Lower lobe of right lung (tissue), 2 donors: ENCODE results near the gene TNK1. TPM values are rescaled to one million over a fixed set of nuclear protein-coding genes. Genes with fewer than 3 reads are reported as not detected.

ENCODE experiments used
- ATAC-seq, 2 donors: fragments of 200-7000 bp; cut with Tn5 transposase; one replicate each; pipeline ENCODE4 v1.9.1; 2020 to 2022; ENCODE audit warnings: mild to moderate bottlenecking in 2 of 2, moderate library complexity in 2 of 2
- DNase-seq: peaks from one replicate; pipeline ENCODE4 v3.0.0-alpha.2; 2020
- H3K27ac ChIP-seq: fragments of 200-600 bp; one replicate; pipeline ENCODE4 v1.8.0; 2022
- H3K27me3 ChIP-seq: fragments of 200-600 bp; one replicate; pipeline ENCODE4 v1.8.0; 2022; ENCODE audit warnings: low read depth
- H3K36me3 ChIP-seq: fragments of 200-600 bp; one replicate; pipeline ENCODE4 v1.8.0; 2022; ENCODE audit warnings: mild to moderate bottlenecking
- H3K4me1 ChIP-seq: fragments of 200-600 bp; one replicate; pipeline ENCODE4 v1.8.0; 2022
- H3K4me3 ChIP-seq: fragments of 200-600 bp; one replicate; pipeline ENCODE4 v1.8.0; 2022; ENCODE audit warnings: mild to moderate bottlenecking
- H3K9me3 ChIP-seq: fragments of 200-600 bp; one replicate; pipeline ENCODE4 v1.8.0; 2022
- CTCF ChIP-seq: fragments of 200-600 bp; IDR thresholded peaks from one replicate; pipeline ENCODE4 v1.8.0; 2022; ENCODE audit warnings: antibody characterized with exemption, mild to moderate bottlenecking
- intact Hi-C: fragments of 100-400 bp; cut with DNase I; formaldehyde crosslinking; loops from one replicate; pipeline ENCODE4 v1.11.0; 2022
- total RNA-seq: library from RNA; stranded (reverse); fragmentation: NEBNext Ultra II Directional; extraction: Animal tissue kit (Norgen Biotek cat#: 25700); gene quantifications from one replicate; pipeline ENCODE4 v1.2.1, GENCODE V29; 2021
- donor health status: DM: no; HTN: yes; CAD: no; lungs with severe emphysema.

TNK1 gene
- total RNA-seq, 1 donor from 2014 or later, result 4.1 TPM

GRCh38 chr17:7348478-7349242 is 32.2 kb upstream of the TNK1 start:
- Histone ChIP-seq H3K4me3 (no peak overlapping the region), H3K27me3 (no peaks in the 10 kb centered on the region), H3K9me3 (no peaks in the 10 kb centered on the region), H3K4me1 (peaks cover 35% of the 10 kb centered on the region), H3K27ac (no peak overlapping the region), H3K36me3 (no peaks in the 10 kb centered on the region)
- ATAC-seq (no peak), DNase-seq (no peak)
- TF ChIP-seq CTCF, result no peak
- intact Hi-C loops, result no loop called here

DNA sequence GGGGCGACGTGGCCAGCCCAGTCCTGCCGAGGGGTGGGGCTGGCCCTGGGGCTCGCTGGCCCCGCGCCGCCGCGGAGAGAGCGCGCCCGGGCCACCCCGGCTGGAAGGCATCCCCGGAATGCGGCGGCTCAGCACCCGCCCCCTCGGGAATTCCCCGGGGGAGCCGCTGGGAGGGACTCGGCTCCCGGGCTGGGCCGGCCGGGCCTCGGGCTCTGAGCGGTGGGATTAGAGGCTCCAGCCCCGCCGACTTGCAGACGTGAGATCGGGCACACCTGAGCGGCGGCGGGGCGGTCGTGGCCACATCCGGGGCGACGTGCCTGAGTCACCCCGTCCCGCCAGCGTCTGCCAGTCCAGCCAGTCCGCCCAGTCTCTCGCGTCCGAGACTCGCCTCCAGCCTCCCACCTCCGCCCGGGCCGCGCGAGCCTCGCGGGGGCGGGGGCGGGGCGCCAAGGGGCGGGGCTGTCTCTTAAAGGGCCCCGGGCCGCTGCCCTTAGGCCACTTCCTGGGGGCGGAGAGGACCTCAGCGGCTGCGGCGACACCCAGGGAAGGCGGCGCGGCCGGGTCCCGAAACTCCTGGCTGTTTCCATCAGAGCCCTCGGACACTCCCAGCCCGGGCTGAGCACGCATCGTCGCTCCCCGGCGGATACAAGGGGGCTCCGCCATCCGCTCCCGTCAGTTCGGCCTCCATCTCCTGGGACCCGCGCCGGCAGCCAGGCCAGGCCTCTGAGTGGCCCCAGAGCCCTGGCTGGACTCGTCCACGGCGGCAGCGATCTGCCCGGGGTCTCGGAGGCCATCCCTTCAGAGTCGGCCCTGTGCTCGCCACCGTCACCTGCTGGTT is 29.0 kb upstream of the TNK1 start, which contains the start of gene KCTD11:
TSS of gene KCTD11 (plus strand) at position 498 of the 838 bp plus-strand sequence.
- H3K4me1 ChIP-seq, result peaks cover 57% of the 10 kb centered on the region
- DNase-seq, result peak; percentile 95
- intact Hi-C loops, result no loop called here

DNA sequence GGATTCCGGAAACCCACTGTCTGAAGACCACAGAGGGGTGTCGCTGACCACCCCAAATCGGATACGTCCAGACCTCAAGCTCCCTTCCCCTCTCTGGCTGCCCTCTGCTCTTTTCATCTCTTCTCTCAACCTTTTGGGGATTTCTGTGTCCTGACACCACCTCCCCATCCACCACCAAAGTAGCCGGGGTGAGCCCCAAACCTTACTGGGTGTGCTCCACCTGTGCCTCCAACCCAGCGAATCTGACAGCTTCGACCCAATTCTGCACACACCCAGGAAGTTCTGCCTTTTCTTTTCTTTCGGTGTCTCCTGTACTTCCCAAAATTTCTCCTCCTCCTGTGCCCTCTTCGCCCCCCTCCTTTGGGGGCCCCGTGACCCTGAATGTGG is 28.4 kb upstream of the TNK1 start:
- no peaks in the 10 kb centered on the region for H3K27me3 ChIP-seq
- H3K27ac ChIP-seq, result peak overlapping the region; percentile 96
- H3K4me1 ChIP-seq, result peaks cover 57% of the 10 kb centered on the region
- H3K9me3 ChIP-seq, result no peaks in the 10 kb centered on the region
- peak; percentile 43 for TF ChIP-seq CTCF
- DNase-seq (no peak), ATAC-seq (no peak)
- intact Hi-C loops, result no loop called here
- H3K4me3 ChIP-seq, result peak overlapping the region; percentile 87
- H3K36me3 ChIP-seq, result no peaks in the 10 kb centered on the region

More for the DNA sequence above, 29.0 kb upstream of the TNK1 start, which contains the start of gene KCTD11:
- Histone ChIP-seq H3K27ac (peak within 1 kb of the TSS; percentile 96), H3K36me3 (no peaks in the 10 kb centered on the region), H3K4me3 (peak within 1 kb of the TSS; percentile 87), H3K9me3 (no peaks in the 10 kb centered on the region), H3K27me3 (no peaks in the 10 kb centered on the region)
- ATAC-seq, result peak; percentile 88 to 89
- no peak for TF ChIP-seq CTCF

GRCh38 chr17:7352910-7353635 is 27.8 kb upstream of the TNK1 start:
- Histone ChIP-seq H3K27me3 (no peaks in the 10 kb centered on the region), H3K9me3 (no peaks in the 10 kb centered on the region), H3K4me3 (peak overlapping the region; percentile 87), H3K4me1 (peaks cover 57% of the 10 kb centered on the region), H3K36me3 (no peaks in the 10 kb centered on the region), H3K27ac (peak overlapping the region; percentile 96)
- intact Hi-C loops, result no loop called here
- no peak for TF ChIP-seq CTCF
- no peak for ATAC-seq
- no peak for DNase-seq

- H3K4me3 ChIP-seq, result no peak overlapping the region
- H3K36me3 ChIP-seq, result no peaks in the 10 kb centered on the region
- intact Hi-C loops, result no loop called here
- H3K9me3 ChIP-seq, result no peaks in the 10 kb centered on the region
- H3K27ac ChIP-seq, result no peak overlapping the region
- ATAC-seq (no peak), DNase-seq (no peak)
- no peaks in the 10 kb centered on the region for H3K27me3 ChIP-seq
- H3K4me1 ChIP-seq, result peaks cover 50% of the 10 kb centered on the region
- TF ChIP-seq CTCF, result no peak
These were observed 26.5 kb upstream of the TNK1 start for GRCh38 chr17:7354262-7354843.
